HG03066 (cell line): ENCODE results near the gene ZNF772.
"Not testable (repeated sequence)": the region's sequence is repeated elsewhere in the genome, so short reads cannot be mapped to it uniquely, and the experiment has no call there.

Experiments
- ATAC-seq: cut with Tn5 transposase; IDR thresholded peaks from one replicate; pipeline ENCODE4 v1.9.1; 2021; ENCODE audit warnings: low read depth; ENCODE audit not compliant: unreplicated experiment

ZNF772 gene

DNA sequence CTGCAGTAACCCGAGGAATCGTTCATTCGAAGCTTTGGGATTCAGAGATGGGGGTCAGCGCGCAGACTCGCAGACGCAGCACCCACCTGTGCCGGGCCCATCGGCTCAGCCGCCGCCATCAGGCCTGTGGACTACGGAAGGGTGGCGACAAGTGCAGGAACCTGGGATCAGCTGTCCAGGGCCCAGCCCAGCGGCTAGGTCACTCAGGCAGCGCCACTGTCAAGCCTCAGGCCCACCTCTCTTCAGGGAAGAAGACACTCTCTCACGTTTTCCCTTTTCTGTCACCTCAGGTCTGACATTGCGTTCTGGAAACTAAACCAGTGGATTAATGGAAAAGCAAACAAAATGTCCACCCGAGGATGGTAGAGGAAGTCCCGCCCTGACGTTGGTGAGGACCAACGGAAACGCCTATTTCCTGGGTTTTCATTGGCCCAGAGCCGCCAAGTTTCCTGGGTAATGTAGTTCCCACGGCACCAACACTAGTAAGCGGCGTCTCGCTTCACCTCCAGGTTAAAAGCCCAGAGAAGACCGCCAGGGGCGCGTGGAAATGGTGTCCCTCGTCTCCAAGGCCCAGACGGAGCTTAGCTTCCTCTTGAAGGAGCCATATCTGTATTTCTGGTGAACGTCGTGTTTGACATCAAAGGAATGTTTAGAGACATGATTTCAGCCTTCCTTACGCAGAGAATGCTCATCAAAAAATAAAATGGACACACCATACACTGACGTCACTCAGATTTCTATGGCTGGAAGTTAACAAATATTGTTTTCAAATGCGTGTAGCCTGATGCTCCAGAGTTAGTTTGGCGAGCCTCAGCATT lies at the start of gene ZNF772:
ZNF772 (minus strand) TSS at position 376 of the 818 bp plus-strand sequence; CDS start at position 119, 257 bp downstream.
- peak; percentile 99 for ATAC-seq

GRCh38 chr19:57518021-57518420 lies 40.7 kb upstream of the ZNF772 start:
- ATAC-seq = not testable (repeated sequence)

- no peak for ATAC-seq
Observed at GRCh38 chr19:57515255-57515654, 37.9 kb upstream of the ZNF772 start.

DNA sequence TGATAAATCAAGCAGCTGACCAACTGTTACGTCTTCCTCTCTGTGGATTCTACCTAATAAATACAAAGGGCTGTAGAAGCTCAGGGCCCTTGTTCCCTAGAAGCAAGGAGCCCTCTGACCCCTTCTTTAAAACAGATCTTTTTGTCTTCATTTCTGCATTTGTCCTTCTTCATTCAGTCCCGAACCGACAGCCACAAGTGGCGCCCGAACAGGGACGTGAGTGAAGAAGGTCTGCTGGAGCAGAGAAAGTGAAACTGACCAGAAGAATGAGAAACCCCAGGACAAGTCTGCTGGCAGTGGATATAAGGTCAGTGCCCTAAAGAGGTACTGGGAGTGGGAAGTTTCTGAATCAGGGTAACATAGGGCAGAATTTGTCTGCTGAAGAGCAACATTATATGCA lies 35.5 kb upstream of the ZNF772 start:
- no peak for ATAC-seq

DNA sequence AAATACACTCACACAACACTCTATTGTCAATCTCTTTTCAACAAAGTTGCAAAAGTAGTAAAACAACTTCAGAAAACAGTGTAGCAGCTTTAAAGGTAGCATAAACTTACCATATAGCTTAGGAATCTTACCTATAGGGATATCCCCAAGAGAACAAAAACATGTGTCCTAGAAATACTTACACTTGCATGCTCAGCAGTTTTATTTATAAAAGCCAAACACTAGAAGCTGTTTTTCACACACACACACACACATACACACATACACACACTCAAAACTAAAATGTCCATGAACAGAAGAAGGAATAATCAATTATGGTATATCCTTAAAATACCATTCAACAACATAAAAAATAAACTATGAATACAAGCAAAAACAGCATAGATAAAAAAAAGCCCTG lies 34.1 kb upstream of the ZNF772 start:
- no peak for ATAC-seq

DNA sequence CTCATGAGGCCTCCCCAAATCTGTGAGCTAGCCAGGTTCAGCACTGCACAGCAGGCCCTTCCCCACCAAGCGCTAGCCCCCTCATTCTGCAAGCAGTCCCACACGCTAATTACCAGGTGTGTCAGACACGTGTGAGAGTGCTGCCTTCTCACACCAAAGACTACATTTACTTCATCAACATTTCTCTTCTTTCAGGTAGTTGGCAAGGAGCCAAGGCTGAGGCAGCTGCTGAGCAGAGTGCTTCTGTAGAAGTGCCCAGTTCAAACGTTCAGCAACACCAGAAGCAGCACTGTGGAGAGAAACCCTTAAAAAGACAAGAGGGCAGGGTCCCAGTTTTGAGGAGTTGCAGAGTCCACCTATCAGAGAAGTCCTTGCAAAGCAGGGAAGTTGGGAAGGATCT lies 28.8 kb upstream of the ZNF772 start:
- no peak for ATAC-seq

- ATAC-seq = not testable (repeated sequence)
Observed at GRCh38 chr19:57500400-57500799, 23.0 kb upstream of the ZNF772 start.

DNA sequence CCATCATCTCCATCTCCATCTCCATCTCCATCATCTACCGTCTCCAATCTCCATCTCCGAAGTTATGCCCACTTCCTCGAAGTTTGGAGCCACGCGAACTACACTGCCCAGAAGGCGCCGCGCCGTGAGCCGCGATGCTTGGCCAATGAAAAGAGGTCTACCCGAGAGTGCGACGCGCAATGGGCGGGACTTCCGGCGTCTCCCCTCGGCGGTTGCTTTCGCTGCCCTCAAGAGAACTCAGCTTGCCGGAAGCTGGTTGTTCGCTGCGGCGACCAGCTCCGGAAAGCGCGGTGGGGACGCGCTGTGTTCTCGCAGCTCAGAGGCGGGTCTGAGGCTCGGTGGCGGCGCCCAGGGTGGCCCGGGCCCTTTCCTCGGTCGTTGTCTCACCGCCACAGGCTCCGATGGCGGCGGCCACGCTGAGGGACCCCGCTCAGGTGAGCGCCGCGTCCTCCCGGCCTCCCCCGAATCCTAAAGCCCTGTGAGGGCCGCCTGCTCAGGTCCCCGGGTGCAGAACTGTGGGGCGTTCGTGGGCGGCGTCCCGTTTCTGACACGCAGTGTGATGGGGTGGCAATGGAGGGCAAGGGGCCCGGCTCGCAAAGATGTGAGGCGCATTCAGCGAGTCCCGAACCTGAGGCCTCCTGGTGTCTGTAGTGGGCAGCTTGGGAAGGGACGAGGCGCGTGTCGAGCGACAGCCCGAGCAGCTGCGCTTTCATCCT lies 22.5 kb upstream of the ZNF772 start, which contains the start of gene ZNF773:
ZNF773 (plus strand) TSS at position 259 of the 716 bp plus-strand sequence; CDS start at position 402, 143 bp downstream.
- peak; percentile 93 for ATAC-seq

DNA sequence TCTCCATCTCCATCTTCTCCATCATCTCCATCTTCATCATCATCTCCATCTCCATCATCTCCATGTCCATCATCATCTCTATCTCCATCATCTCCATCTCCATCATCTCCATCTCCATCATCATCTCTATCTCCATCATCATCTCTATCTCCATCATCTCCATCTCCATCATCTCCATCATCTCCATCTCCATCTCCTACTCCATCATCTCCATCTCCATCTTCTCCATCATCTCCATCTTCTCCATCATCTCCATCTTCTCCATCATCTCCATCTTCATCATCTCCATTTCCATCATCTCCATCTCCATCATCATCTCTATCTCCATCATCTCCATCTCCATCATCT lies 21.9 kb upstream of the ZNF772 start:
- ATAC-seq = not testable (repeated sequence)

DNA sequence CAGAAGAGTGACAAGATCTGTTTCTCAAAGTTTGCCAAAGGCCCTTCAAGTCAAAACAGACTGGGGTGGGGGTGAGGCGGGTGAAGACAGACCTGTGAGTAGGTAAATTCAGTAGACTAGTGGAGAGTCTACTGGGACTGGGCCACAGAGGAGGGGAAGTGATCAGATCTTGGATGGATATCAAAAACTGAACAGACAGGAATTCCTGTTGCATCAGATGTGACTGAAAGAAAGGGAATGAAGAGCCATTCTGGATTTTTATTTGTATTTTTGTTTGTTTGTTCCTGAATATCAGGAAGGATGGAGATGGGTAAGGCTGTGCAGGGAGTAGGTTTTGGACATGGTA lies 10.9 kb upstream of the ZNF772 start:
- not testable (repeated sequence) for ATAC-seq

DNA sequence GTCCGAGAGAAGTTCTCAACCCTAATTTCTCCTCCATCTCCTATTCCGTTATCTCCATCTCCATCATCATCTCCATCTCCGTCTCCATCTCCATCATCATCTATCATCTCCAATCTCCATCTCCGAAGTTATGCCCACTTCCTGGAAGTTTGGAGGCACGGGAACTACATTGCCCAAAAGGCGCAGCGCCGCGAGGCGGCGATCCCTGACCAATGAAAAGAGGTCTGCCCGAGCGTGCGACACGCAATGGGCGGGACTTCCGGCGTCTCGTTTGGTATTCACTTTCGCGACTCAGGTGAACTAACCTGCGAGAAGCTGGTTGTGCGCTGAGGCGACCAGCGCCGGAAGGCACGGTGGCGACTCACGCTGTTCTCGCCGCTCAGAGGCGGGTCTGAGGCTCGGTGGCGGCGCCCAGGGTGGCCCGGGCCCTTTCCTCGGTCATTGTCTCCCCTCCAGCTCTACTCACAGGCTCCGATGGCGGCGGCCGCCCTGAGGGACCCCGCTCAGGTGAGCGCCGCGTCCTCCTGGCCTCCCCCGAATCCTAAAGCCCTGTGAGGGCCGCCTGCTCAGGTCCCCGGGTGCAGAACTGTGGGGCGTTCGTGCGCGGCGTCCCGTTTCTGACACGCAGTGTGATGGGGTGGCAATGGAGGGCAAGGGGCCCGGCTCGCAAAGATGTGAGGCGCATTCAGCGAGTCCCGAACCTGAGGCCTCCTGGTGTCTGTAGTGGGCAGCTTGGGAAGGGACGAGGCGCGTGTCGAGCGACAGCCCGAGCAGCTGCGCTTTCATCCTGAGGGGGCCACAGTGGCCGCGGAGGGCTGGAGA lies 10.3 kb upstream of the ZNF772 start, which contains the start of gene ZNF419:
ZNF419 (plus strand) TSS at position 274 of the 822 bp plus-strand sequence; CDS start at position 475, 201 bp downstream.
- peak; percentile 97 for ATAC-seq

DNA sequence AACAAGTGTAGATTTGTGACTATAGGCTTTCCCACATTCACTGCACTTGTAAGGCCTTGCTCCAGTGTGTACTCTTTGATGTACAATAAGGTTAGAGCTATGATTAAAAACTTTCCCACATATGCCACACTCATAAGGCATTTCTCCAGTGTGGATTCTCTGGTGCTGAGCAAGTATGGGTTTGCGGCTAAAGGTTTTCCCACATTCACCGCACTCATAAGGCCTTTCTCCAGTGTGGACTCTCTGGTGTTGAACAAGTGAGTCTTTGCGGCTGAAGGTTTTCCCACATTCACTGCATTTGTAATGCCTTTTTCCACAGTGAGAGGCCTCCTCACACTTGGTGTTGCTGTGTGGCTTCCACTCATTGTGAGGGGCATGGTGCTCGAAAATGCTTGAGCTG lies 3.7 kb downstream of the ZNF772 start:
- ATAC-seq = no peak

- ATAC-seq = no peak
Observed at GRCh38 chr19:57466489-57466888, 10.9 kb downstream of the ZNF772 start.

GRCh38 chr19:57465680-57466381 lies 11.5 kb downstream of the ZNF772 start:
- no peak for ATAC-seq

GRCh38 chr19:57452307-57452706 lies 25.1 kb downstream of the ZNF772 start:
- no peak for ATAC-seq

DNA sequence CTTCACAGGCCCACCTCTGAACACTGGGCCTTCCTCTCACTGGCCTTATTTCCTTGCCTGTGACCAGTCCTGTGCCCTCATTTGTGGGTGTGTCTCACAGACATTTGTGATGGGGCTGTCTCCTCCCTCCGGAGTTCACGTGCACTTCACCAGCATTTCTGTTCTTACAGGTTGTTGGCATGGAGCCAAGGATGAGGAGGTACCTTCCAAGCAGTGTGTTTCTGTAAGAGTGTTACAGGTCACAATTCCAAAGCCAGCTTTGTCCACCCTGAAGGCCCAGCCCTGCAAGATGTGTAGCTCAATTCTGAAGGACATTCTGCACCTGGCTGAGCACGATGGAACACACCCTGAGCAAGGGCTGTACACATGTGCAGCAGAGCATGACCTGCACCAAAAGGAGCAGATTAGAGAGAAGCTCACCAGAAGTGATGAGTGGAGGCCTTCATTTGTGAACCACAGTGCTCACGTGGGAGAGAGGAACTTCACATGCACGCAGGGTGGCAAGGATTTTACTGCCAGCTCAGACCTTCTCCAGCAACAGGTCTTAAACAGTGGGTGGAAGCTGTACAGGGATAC lies 34.2 kb downstream of the ZNF772 start:
- ATAC-seq = no peak

DNA sequence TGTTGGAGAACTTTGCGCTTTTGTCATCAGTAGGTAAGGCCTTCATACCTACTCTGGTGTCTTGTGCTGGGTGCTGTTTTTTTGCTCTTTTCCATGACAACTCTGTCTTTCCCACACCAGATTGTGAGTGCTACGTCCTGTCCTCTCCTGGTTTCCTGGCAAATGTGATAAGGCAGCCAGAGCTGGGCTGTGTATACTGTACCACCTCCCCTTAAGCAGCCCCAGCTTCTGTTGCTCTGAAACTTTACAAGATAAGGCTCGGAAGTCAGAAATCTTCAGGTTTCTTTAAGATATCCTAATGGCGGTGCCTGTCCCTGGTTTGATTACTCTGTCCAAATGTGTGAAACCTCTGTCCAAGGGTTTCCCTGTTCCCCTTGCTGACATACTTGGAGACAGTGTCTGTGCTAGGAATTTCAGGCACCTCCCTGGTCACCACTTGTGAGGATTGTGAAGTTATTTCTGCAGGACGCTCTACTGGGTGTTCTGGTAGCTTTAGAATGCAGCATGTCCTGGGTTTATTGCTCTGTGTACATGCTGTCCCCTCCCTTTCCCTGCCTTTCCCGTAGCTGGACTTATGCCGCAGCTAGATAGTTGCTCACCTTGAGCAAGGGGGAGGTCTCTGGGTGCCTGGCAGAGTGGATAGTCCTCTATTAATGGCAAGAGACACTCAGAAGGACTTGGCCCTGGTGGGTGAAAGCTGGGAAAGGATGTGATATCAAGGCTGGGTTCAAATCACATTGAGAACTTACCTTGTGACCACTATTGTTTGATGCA lies 35.2 kb downstream of the ZNF772 start:
- no peak for ATAC-seq

DNA sequence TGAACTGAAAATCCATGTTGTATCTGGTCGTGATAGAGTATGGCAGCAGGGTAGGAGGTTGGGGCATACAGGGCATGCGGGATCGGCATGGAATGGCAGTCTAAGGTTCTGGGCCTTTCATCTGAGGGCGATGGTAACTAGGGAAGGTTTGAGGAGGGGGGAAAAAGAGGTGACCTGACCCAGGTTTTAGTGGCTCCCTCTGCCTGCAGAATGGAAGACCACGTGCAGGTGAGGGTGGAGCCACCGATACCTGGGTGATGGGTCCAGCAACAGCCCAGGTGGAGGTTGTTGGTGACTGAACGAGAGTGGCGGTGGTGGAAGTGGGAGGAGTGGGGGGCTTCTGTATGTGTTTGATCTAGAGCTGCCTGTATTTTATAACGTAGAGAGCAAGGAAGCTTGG lies 38.4 kb downstream of the ZNF772 start:
- no peak for ATAC-seq

DNA sequence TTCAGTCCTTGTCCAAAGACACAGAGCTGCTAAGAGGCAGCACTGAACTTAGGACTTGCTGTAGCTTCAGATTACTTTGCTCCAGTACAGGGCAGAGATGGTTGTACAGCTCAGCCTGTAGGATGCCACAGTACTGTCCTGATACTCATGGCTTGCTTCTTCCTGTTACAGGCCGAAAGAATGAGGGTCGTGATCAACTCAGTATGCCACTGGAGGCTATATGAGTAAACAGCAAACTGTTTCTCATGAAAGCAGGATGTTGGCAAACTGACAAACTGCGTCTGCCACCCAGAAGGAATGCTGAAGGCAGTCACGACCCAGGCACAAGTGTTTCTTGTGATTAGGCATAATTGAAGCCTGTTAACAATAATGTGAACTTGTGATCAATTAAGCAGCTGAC lies 39.4 kb downstream of the ZNF772 start:
- no peak for ATAC-seq
